ENCODE data around the gene IER2.

DNA sequence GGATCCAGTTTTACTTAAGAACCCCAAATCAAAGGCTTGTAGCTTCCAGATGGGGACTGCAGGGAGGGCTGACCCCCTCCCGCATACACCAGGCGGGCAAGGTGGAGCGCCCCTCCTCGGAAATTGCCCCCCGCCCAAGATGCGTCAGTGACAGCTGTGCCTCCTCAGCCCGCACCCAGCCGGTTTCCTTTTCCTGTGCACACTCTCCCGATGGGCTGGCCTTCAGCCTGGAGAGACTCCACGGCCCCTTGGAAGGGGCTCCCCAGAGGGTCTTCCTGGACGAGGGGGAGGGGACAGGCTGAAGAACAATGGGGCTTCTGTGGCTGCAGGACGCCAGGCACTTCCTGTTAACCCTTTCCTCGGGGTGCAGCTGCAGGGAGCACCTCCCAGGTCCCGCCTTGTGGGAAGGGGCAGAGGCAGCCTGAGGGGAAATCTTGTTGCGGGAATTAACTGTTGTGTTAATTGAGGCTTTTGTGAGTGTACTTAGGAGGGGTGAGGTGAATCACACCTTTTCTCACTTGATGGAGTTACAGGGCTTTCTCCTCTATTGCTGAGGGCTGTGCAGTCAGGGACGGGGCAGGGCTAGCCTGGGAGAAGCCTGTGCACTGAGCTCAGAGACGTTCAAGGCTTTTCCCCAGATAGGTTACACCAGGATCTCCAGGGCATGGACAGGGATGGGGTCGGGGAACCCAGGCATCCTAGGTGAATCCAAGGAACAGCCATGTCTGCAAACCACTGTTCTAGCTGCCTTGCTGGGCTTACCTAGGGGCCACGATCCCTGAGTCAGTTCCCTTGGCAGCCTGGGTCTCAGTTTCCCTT is 14.3 kb downstream of the IER2 start:
- TF ChIP-seq, protein P1, sequence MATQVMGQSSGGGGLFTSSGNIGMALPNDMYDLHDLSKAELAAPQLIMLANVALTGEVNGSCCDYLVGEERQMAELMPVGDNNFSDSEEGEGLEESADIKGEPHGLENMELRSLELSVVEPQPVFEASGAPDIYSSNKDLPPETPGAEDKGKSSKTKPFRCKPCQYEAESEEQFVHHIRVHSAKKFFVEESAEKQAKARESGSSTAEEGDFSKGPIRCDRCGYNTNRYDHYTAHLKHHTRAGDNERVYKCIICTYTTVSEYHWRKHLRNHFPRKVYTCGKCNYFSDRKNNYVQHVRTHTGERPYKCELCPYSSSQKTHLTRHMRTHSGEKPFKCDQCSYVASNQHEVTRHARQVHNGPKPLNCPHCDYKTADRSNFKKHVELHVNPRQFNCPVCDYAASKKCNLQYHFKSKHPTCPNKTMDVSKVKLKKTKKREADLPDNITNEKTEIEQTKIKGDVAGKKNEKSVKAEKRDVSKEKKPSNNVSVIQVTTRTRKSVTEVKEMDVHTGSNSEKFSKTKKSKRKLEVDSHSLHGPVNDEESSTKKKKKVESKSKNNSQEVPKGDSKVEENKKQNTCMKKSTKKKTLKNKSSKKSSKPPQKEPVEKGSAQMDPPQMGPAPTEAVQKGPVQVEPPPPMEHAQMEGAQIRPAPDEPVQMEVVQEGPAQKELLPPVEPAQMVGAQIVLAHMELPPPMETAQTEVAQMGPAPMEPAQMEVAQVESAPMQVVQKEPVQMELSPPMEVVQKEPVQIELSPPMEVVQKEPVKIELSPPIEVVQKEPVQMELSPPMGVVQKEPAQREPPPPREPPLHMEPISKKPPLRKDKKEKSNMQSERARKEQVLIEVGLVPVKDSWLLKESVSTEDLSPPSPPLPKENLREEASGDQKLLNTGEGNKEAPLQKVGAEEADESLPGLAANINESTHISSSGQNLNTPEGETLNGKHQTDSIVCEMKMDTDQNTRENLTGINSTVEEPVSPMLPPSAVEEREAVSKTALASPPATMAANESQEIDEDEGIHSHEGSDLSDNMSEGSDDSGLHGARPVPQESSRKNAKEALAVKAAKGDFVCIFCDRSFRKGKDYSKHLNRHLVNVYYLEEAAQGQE (IDR thresholded peaks at IDR 0.05; ENCODE audit: low read depth) = no peak
- TF ChIP-seq POLR2AphosphoS5 (IDR thresholded peaks at IDR 0.05; ENCODE audit: low read depth, low read length) (no peak), SRF (IDR thresholded peaks at IDR 0.05; ENCODE audit: low read depth) (no peak)
- TF ChIP-seq, protein P2, sequence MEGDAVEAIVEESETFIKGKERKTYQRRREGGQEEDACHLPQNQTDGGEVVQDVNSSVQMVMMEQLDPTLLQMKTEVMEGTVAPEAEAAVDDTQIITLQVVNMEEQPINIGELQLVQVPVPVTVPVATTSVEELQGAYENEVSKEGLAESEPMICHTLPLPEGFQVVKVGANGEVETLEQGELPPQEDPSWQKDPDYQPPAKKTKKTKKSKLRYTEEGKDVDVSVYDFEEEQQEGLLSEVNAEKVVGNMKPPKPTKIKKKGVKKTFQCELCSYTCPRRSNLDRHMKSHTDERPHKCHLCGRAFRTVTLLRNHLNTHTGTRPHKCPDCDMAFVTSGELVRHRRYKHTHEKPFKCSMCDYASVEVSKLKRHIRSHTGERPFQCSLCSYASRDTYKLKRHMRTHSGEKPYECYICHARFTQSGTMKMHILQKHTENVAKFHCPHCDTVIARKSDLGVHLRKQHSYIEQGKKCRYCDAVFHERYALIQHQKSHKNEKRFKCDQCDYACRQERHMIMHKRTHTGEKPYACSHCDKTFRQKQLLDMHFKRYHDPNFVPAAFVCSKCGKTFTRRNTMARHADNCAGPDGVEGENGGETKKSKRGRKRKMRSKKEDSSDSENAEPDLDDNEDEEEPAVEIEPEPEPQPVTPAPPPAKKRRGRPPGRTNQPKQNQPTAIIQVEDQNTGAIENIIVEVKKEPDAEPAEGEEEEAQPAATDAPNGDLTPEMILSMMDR (IDR thresholded peaks at IDR 0.05 in 2 of 3, conservative IDR thresholded peaks at IDR 0.05 in 1 of 3; ENCODE audit: borderline replicate concordance in 1 of 3, insufficient read depth in 1 of 3, low read depth in 2 of 3, low read length in 2 of 3) = no peak

All from HCT116 (cell line).